ENCODE results near the gene C6orf136.
"Not testable (repeated sequence)": the region's sequence is repeated elsewhere in the genome, so short reads cannot be mapped to it uniquely, and the experiment has no call there.

The C6orf136 gene

DNA sequence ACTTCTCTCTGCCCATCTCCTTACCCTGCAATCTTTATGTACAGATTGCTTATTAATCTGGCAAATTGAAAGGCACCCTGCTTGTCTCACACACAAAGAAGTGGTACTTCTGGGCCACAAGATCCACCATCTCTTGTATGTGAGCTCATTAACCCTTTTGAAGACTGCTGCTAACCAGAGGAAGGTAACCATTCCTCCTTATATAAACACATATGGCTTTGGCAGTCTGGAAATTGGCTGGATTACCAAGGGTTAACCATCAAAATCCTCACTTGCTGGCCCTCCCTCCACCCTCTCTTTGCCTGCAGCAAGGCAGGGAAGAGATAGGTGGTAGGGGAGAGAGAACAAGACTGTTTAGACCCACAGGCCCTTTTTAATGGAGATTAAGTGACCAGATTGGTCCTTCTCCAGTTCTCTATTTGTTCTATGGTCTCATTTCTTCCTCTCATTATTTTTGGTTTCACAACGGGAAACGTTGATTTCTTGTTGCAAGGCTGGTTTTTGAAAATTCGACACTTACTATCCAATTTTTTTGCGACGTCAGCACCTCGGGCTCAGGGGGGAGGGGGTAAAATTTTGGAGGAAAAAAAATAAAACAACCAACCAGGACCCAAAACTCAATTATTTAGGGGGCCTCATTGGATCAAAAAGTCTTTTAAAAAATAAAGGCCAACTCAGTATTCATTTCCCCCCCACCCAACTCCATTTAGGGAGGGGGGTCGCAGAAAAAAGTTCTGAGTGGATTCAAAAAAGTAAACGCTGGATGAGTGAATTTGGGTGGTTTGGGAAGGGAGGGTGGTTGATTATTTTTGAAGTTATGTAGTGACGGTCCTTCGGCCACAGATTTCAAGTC lies 30.7 kb upstream of the C6orf136 start:
- DNase-seq = peak; percentile 28 to 31

DNA sequence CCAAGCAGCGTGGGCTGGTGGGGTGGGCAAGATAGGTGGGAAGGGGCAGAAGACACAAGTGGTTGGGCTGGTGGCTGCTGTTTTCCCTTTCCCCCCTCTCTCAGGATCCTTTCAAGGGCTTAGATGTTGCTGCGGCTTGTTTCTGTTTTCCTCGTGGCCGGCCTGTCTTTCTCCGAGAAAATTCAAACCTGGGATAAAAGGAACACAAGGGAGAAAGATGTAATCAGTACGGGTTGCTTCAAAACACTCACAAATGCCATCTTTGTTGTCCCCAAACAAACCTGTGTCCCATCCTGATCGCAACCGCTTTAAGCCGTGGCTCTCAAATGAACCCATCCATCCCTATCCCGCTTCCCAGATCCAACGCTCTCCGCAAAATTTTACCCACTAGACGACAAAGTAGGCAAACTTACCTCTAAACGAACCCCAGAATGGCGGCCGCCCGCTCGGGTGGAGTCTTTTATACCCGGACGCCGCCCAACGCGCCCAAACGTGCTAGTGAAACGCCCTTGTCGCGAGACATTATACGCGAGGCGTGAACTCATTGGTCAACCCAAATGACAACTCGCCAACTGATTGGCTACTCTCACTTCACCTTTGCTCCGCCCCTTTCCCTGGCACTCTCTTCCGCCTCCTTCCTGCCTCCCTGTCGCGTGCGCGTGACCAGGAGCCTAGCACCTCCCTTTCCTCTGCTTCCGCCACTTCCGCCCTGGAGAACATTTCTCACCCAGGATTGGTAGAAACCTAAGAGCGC lies 29.9 kb upstream of the C6orf136 start, which contains the start of gene PPP1R10:
Gene PPP1R10, minus strand, starts transcription at position 433 of the 754 bp plus-strand sequence. CDS start 7,299 bp downstream, outside the sequence.
- DNase-seq = peak; percentile 98 to 99

DNA sequence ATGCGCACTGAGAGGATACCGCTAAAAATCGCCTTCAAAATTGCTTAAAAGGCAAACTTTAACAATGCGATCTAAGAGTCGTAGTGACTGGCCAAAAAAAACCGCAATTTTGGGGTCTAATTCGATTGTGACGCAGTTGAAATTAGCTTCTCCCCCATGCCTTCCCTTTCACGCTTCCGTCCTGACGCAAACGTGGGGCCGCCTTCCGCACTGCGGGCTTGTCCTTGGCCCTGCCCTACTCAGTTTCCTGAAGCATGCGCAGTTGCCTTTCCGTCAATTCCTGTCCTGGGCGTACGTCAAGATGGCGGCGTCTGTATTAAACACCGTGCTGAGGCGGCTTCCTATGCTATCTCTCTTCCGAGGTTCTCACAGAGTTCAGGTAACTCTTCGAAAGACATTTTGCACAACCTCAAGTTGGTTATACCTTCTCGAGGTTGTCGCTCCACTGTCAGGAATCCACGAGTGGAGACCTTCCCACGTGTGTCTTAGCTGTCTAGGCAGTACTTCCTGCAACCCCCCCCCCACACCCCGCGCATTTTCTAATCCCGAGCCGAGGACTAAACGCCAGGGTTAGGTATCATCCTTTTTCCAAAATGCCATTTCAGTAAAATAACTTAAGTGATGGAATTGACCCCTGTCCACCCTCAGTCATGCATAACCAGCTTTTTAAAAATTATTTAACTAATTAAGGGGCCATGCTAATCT lies 29.2 kb upstream of the C6orf136 start, which contains the start of gene MRPS18B:
Gene MRPS18B, plus strand, starts transcription at position 276 of the 705 bp plus-strand sequence. Its CDS starts 26 bp downstream, at position 302.
- DNase-seq = peak; percentile 97 to 99

DNA sequence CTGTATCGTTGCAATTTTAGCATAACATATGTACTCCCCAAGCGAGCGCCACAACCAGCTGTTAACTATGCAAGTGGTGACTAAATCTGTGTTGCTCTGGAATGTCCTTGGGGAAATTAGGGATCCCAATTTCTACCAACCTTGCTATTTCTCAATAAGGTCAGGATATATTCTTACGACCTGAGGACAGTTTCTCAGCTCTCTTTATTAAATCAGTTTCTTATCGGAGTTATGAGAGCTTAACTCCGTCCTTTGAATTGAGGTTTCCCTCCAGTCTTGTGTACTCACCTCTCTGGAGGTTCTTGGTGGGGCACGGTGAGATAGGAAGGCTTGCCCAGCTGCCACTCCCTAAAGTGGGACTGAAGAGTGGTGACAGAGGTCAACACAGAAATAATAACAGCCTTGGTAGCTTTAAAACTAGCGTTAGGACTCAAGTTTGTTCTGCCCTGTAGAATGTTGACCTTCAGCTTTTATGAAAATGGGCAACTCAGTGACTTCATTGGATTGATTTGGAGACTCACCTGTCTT lies 28.6 kb upstream of the C6orf136 start:
- no peak for DNase-seq

DNA sequence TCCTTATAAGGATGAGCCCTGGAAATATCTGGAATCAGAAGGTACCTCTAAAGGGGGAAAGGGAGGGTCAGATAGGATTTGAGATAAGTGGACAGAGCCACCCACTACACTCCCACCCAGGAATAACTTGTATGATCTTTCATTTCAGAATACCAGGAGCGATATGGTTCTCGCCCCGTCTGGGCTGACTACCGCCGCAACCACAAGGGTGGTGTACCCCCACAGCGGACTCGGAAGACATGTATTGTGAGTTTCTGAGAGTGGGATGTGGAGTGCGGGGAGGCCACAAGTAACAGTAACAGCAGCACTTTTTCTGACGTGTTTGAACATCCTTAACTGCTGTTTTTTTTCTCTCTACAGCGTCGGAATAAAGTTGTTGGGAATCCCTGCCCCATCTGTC lies 27.4 kb upstream of the C6orf136 start:
- DNase-seq = no peak

DNA sequence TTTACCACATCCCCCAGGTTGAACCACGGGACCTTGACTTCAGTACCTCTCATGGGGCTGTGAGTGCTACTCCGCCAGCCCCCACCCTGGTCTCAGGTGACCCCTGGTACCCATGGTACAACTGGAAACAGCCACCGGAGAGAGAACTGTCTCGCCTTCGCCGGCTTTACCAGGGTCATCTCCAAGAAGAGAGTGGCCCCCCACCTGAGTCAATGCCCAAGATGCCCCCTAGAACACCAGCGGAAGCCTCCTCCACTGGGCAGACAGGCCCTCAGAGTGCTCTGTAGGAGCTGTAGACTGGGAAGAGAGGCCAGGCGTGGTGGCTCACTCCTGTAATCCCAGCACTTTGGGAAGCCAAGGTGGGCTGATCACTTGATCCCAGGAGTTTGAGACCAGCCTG lies 21.4 kb upstream of the C6orf136 start:
- DNase-seq = no peak

DNA sequence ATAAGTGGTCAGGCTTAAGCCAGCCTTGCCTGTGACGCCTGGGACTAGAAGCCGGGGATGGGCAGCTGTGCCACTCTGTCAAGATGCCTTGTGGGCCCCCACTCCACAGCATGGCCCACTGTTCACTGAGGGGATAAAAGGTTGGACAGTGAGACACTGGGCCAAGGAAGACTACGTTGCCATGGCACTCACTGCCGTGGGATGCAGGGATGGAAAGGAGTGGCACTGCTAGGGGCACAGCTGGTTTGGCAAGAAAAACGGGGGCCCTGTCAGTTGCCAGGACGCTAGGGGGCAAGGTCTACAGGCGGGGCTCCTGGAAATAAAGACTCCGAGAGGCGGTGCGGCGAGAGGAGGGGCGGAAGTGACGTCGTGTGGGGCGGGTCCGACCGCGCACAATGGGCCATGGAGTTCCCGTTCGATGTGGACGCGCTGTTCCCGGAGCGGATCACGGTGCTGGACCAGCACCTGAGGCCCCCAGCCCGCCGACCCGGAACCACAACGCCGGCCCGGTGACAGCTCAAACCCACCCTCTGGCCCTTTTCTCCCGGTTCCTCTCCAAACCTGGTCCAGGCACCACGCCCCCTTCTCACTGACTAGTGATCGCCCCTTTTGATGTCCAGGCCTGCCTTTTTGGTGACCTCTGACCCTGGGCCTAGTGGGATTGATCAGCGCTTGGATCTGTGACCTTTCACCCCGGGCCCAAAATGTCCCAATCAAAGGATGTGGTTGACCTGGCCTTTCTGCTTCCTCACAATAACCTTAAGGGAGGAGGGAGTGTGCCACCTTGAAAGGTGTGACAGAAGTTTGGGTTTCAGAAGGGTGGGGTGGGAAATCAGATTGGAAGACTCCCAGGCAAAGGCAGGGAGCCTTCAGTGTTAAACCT lies 20.2 kb upstream of the C6orf136 start, which contains the start of gene ATAT1:
Gene ATAT1, plus strand, starts transcription at position 391 of the 883 bp plus-strand sequence.
- peak; percentile 85 to 88 for DNase-seq

DNA sequence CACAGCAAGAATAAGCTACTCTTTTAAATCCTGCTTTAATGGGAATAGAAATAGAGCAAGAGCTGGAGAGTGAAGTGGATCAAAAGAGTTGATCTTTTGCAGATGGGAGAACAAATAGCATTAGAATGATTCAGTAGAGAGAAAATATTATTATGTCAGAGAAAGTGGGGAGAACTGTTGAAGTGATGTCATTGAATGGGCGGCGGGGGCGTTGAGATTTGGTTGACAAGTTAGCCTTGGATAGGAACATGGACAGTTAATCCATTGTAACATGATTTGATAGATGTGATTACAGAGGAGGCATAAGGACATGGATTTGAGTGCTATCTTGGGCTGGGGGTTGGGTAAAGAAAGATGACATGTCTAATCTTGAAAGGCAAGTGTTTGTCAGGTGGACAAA lies 11.1 kb upstream of the C6orf136 start:
- DNase-seq = no peak

DNA sequence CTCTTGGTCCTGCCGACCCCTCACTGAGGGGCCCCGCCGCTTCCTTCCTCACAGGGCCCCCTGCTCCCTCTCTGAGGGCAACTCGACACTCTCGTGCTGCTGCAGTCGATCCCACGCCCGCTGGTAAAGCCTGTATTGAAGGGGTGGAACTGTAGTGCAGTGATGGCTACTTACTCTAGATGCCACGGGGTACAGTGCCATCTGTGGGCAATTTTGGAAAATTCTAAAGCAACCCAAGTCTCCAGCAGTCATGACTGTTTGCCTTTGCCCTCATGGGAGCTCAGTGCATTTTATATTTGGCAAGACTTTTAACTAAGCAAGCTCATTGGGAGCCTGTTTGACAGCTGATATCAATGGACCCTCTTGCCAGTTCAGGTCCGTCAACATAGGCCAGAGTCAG lies 6.5 kb upstream of the C6orf136 start:
- DNase-seq = no peak

DNA sequence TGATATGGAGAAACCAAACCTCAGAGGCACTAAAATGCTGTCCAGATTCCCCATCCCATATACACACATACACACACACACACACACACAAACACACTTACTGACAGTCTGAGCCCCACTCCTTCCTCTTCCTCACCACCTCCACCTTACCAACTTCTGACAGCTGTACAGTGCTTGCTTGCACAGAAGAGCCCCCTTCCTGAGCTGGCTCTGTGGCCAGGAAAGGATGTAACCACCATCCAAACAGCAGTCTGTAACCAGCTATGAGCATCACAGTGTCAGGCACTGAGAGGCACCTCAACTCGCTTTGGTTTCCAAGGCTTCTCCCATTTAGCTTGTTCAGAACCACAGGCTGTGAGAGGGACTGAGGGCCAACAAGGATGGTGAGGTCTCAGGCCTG lies 5.9 kb upstream of the C6orf136 start:
- DNase-seq = no peak

DNA sequence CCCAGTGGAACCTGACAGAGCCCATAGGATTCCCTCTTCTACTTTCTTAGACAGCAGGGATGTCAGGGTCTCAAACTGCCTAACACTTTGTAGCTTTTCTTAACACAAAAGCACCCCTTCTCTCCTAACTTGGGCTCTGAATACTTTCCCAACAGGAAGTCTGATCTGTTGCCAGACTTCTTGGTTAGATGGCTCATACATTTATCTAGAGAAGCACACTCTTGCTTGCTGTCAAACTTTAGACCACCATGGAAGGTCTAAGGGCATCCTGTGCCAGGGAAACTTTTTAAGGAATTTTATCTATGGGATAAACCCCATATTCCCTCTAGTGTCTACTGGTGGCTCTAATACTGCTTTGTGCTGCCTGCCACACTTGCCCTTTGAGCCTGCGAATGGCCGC lies 3.3 kb upstream of the C6orf136 start:
- no peak for DNase-seq

DNA sequence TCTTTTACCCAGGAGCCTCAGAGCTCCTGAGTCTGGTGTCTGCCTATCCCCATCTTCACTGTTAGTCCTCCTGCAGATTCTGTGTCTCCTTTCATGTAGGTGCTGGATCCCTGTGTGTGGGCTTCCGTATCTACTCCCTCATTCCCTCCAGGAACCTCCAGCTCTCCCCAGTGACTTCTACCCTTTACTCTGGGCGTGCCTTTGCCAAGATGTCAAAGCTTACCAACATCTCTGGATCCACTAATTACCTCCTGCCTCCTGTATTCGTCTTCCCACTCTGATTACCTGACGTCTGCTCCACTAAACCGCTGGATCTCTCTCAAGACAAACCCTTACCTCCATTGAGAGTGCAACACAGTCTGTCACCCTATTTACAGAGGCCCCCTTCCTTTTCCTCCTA lies 2.2 kb upstream of the C6orf136 start:
- no peak for DNase-seq

DNA sequence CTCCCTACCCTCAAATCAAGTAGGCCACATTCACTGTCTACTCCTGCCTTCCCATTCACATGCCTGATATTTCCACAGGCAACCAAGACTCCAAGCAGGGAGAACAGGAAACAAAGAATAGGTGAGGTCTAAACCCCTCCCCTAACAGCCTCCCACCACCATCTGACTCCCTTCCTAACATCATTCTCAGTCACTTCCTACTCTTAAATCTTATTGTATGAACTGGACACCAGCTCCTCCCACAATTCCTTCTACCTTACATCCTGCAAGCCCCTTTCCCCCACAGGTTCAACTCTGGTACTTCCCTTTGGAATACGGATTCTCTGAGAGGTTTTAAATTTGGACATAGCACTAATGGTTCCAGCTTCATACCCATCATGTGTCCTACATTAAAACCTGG lies 944 bp upstream of the C6orf136 start:
- DNase-seq = no peak

DNA sequence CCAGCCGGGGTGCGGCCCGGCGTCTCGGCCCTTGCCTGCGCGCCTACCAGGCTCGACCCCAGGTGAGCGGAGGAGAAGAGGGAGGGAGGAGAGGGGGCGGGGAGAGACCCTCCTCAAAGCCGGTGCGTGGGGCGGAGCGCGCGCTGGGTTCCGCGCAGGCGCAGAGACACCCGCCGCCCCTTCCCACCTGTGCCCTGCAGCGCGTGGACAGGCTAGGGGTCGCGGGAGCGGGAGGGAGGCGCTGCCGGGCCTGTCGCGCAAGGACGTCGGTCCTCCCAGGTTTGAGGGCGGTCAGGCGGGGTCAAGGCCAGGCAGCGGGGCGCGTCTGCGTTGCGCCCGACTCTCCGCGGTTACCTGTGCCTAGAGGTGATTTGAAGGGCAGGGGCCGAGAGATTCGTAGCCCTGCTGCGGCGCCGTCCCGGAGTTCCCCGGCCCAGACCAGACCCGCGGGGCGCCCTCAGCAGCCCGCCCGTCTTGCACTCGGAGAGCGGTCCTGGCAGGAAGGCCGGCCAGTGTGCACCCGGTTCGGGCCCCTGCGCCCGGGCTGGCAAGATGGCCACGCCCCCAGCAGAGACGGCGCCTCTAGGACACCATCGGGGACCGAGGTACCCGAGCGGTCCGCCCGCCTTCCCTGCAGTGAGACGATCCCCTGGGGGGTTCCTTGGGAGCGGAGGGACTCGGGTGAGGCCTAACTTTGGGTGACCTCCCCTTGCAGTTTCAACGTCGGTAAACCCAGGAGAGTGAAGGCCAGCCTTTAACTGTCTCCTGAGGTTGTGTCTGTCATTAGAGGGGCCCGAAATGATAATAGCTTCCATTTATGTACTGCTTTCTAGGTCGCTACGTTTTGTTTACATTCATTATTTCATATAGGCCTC lies 546 bp downstream of the C6orf136 start:
- peak; percentile 77 to 80 for DNase-seq

DNA sequence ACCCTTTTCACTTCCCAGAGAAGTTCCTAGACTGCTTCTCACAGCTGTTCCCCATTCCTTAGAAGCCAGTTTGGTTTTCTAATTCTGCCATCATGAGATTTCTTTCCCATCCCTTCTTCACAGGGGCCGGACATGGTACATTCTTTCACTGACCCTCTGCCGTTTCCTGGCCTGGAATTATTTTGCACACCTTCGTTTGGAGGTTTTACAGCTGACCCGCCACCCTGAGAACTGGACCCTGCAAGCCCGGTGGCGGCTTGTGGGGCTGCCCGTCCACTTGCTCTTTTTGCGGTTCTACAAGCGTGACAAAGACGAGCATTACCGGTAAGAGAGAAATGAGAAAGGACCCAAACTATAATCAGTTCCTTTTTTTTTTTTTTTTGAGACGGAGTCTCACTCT lies 4.2 kb downstream of the C6orf136 start:
- no peak for DNase-seq

DNA sequence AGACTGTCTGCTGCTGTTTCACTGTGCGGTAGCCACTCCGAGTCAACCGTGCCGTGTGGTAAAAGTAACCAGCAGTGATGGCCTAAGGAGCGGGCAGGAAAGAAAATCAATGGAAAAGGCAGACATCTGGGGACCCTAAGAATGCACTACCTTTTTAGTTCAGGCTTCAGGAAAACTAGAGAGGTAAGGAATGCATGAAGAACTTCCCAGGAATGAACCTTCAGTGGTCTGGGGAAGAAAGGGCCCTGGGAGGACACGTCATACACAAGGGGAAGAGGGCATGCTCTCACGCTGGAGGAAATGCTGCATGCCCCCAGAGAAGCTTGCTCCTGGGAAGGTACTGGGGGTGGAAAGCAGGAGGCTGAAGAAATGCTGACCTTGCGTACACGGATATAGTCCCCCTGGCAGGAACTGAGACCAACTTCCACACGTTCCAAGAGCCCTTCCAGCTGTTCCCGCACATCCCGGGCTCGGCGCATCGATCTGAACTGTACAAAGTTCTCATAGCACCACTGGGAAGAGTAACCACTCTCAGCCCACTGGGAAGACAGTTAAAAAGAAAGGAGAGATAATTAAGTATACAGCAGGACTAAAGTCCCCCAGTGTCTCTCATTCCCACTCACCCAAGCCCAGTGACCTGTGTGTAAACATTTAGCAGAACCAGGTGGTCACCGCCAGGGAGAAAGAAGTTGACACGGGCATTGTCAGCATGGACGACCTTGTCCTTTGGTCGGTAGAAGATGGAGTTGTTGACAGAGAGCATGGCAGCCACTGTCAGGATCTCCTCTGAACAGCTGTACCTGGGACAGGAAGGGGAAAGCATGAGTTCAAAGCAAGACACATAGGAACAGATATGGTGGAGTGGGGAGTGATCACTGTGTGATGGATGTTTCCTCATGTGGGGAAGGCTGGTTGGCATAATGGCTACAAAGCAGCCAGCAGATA lies 8.1 kb downstream of the C6orf136 start:
- no peak for DNase-seq

DNA sequence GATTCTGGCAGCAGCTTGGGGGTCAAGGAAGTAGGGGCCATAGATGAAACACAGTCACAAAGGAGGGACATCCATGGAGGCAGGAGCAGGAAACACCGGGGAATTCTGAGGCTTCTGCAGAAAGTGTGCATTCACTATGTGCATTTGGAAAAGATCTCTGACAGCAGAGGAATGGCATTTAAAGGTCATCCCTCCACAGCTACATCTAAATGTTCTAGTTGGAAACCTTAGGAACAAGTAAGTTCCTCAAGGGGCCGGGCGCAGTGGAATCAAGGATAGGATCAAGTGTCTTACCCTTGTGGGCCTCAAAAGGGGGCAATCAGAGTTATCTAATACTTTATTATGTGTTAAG lies 8.8 kb downstream of the C6orf136 start:
- no peak for DNase-seq

DNA sequence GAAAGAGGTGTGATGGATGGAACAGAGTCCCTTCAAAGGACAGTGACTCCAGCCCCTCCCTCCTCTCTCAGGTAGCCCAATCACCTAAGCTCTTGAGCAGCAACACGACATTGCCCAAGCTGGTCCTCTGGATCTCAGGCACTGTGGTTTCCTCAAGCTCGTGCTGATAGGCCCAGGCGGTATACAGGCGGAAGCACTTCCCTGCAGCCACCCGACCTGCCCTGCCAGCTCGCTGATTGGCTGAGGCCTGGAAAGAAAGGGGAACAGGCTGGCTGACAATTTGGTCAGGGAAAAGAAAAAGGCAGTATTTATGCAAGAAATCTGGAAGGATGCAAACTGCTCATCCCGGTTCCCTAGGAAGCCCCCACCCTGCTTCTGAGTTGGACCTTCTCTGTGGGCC lies 9.6 kb downstream of the C6orf136 start:
- no peak for DNase-seq

DNA sequence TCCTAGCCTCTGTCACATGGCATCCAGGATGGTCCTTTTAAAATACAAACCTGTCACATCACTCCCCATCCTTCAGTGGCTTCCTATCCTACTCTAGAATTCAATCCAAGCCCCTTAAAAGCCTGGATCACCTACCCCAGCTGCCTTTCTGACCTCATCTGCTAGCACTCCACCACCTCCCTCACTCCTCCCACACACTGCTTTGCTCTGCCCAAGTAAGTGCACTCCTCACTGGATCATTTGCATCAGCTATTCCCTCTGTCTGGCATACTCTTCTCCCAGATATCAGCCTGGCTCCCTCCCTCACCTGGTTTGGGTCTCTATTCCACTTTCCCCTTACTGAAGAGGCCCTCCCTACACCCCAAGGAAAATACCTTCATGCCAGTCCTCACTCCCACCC lies 10.5 kb downstream of the C6orf136 start:
- DNase-seq = no peak

DNA sequence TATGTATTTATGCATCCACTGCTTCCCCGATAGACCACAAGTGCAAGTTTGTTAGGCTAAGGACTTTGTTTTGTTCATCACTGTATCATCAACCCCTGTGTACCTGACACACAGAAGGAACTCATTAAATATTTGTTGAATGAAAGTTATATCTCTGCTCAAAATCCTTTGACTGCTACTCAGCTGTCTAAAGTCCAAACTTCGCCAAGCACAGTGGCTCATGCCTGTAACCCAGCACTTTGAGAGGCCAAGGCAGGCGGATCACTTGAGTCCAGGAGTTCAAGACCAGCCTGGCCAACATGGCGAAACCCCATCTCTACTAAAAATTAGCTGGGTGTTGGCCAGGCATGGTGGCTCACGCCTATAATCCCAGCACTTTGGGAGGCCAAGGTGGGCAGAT lies 11.0 kb downstream of the C6orf136 start:
- DNase-seq = not testable (repeated sequence)

Measured in activated CD4-positive, alpha-beta T cell treated with anti-CD3 and anti-CD28 coated beads for 4 hours (primary cell).